ENCODE measurements around the gene C6orf15. TPM values are rescaled to one million over a fixed set of nuclear protein-coding genes. Genes with fewer than 3 reads are reported as not detected.

The C6orf15 gene
- total RNA-seq, 1 experiment from 2014 or later = not detected

- DNase-seq (ENCODE audit: low read depth) = no peak
These were observed 5.3 kb downstream of the C6orf15 start for GRCh38 chr6:31107052-31107451.

- no peak for DNase-seq (ENCODE audit: low read depth)
These were observed 9.2 kb downstream of the C6orf15 start for GRCh38 chr6:31103136-31103535.

- no peak for DNase-seq (ENCODE audit: low read depth)
These were observed 13.9 kb downstream of the C6orf15 start for GRCh38 chr6:31098449-31098938.

- DNase-seq (ENCODE audit: low read depth) = no peak
These were observed 15.7 kb downstream of the C6orf15 start for GRCh38 chr6:31096656-31097055.

GRCh38 chr6:31096215-31096614 is 16.2 kb downstream of the C6orf15 start:
- DNase-seq (ENCODE audit: low read depth) = no peak

- DNase-seq (ENCODE audit: low read depth) = peak; percentile 75
These were observed 17.9 kb downstream of the C6orf15 start for GRCh38 chr6:31094389-31094881.

GRCh38 chr6:31092769-31093505 is 19.4 kb downstream of the C6orf15 start:
- DNase-seq (ENCODE audit: low read depth) = no peak

- DNase-seq (ENCODE audit: low read depth) = no peak
These were observed 20.1 kb downstream of the C6orf15 start for GRCh38 chr6:31092238-31092637.

GRCh38 chr6:31091680-31092079 is 20.7 kb downstream of the C6orf15 start:
- no peak for DNase-seq (ENCODE audit: low read depth)

- no peak for DNase-seq (ENCODE audit: low read depth)
These were observed 21.4 kb downstream of the C6orf15 start for GRCh38 chr6:31090973-31091364.

GRCh38 chr6:31090275-31090972 is 22.0 kb downstream of the C6orf15 start:
- DNase-seq (ENCODE audit: low read depth) = no peak

- peak; percentile 92 for DNase-seq (ENCODE audit: low read depth)
These were observed 24.8 kb downstream of the C6orf15 start for GRCh38 chr6:31087494-31088089.

GRCh38 chr6:31086788-31087440 is 25.5 kb downstream of the C6orf15 start:
- DNase-seq (ENCODE audit: low read depth) = peak; percentile 89

GRCh38 chr6:31083742-31084354 is 28.5 kb downstream of the C6orf15 start:
- DNase-seq (ENCODE audit: low read depth) = peak; percentile 76

- DNase-seq (ENCODE audit: low read depth) = no peak
These were observed 30.5 kb downstream of the C6orf15 start for GRCh38 chr6:31081872-31082271.

GRCh38 chr6:31079656-31080261 is 32.6 kb downstream of the C6orf15 start:
- peak; percentile 76 for DNase-seq (ENCODE audit: low read depth)

- no peak for DNase-seq (ENCODE audit: low read depth)
These were observed 35.8 kb downstream of the C6orf15 start for GRCh38 chr6:31076611-31077010.

- peak; percentile 61 for DNase-seq (ENCODE audit: low read depth)
These were observed 36.8 kb downstream of the C6orf15 start for GRCh38 chr6:31075528-31075927.

- no peak for DNase-seq (ENCODE audit: low read depth)
These were observed 38.0 kb downstream of the C6orf15 start for GRCh38 chr6:31074401-31074800.

- peak; percentile 88 for DNase-seq (ENCODE audit: low read depth)
These were observed 41.6 kb downstream of the C6orf15 start for GRCh38 chr6:31070711-31071197.
